HG03045 (cell line): Measurements from ENCODE around the gene PCGF3.
"Not testable (repeated sequence)": the region's sequence is repeated elsewhere in the genome, so short reads cannot be mapped to it uniquely, and the experiment has no call there.

ENCODE experiments used
- ATAC-seq: cut with Tn5 transposase; IDR thresholded peaks from one replicate; pipeline ENCODE4 v1.9.1; 2021; ENCODE audit warnings: mild to moderate bottlenecking, moderate library complexity; ENCODE audit not compliant: unreplicated experiment

PCGF3 gene

DNA sequence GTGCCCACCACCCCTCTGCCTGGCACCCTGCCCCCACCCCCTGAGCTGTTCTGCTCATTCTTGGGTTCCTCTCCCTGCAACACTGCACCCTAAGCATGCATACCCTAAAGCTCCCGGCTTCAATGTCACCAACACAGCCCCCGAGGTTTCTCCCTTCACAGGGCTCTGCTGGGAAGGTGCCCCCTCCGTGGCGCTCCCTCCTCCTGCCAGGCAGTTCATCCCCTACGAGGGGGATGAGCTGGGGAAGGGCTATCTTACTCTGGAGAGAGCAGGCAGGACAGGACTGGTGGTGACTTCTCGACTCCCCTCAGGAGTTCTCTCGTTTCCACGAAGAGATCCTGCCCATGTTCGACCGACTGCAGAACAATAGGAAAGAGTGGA lies 38.1 kb upstream of the PCGF3 start:
- no peak for ATAC-seq

DNA sequence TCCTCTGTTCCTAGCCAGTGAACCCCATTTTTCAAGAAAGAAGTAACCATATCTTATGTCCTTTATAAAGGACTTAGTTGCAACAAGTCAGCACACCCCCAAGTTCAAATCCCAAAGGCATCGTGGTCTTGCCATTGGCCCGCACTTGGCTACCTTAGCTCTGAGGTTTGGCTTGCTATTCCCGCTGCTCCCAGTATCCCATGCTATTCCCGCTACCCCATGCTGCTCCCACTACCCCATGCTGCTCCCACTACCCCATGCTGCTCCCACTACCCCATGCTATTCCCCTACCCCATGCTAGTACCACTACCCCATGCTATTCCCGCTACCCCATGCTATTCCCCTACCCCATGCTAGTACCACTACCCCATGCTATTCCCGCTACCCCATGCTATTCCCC lies 37.4 kb upstream of the PCGF3 start:
- not testable (repeated sequence) for ATAC-seq

DNA sequence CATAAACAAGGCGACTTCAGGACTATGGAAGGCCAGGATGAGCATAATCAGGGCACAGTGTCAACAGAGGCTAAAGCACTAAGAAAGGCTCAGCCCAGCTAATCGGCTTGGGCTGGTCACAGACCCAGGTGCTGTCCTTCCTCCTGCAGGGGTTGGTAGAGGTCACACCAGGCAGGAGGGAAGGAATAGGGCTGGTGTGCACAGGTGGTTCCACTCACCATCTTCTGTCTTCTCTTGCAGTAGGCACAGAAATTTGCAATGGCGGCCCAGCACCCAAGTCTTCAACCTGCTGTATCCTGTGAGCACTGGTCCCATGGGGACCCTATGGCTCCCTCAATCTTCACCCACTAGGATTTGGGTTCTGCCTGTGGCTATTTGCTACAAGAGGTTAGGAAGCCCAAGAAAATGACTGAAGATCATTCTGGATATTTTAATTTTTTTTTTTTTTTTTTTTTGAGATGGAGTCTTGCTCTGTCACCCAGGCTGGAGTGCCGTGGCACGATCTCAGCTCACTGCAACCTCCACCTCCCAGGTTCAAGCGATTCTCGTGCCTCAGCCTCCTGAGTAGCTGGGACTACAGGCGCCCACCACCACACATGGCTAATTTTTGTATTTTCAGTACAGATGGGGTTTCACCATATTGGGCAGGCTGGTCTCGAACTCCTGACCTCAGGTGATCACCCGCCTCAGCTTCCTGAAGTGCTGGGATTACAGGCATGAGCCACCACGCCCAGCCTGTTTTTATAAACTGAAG lies 35.6 kb upstream of the PCGF3 start:
- not testable (repeated sequence) for ATAC-seq

DNA sequence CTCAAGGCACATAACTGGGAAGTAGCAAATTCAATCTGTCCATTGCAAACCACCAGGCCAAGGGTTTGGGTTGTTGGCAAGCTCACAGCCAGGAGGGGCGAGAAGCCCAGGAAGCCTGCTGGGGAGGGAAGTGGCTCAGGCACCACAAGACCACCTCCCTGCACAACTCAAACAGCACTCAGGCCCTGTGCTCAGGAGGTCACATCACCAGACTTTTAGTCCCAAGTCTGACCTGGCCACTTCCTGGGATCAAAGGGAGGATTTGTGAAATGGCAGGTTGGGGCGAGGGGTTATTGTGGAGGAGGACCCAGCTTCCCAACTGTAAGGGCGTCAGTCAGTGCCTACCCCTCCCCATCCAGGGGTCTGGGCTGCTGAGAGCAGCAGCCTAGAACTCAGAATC lies 33.9 kb upstream of the PCGF3 start:
- no peak for ATAC-seq

DNA sequence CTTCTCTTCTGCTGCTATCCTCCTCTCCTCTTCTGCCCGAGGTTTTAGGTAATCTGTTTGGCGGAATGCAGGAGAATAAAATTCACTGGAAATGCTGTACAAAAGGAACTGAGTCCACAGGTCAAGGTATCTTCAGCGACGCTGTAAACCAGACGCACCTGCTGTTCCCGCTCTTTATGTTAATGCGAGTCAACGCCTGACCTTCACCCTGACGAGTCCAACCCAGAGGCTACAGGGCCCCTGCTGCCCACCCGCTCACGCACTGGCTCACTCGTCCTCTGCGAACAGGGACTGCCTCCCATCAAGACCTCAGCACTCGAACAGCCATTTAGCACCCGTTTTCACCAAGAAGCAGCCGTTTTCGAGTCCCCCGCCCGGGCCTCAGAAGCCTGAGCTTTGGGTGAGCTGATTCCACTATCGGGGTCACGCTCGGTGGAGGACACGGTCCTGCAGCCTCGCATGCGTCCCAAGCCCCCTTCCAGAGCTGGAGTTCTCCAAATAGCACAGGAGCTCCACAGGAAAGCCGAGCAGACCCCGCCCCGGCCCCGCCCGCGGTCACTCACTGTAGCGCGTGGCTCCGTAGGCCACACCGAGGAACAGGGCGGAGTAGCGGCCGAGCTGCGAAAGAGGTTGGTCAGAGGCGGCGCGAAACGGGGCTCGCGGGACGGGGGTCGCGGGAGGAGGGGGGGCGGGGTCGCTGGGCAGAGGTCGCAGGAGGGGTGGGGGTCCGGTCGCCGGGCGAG lies 32.1 kb upstream of the PCGF3 start:
- no peak for ATAC-seq

DNA sequence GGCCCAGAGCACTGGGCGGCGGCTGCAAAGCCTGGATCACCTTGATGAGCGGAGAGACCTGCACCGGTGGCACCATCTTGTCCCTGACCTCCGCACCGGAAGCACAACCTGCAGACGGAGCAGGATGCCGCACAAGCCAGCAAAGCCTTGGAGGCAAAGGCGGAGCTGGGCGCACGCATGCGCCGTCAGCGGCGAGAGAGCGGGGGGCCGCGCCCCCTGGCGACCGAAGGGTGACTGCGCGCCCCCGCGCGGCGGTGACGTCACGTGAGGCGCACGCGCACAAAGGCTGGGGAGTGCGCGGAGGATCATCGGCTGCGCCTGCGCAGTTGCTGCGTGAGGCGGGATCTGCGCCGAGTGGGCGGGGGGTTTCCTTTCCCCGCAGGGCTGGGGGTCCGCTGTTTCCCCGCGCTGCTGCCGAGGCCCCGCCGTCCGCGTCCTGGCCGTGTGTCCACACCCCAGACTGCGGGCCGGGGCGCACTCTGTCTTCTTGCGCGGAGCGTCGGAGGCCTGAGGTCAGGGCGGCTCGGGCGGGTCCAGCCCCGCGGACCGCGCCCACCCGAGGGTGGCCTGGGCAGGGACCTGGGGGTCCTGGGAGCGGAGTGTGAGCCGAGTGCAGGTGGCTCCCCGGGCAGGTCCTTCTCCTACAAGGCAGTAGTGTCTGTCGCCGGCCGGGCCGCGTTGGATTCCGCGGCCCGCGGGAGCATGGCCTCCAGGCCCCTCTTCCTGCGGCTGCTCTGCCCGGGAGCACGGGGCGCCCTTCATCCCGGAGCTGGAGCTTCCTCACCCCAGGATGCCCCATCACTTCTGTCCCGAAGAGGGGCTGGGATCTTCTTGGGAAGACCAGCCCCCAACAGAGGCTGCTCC lies 31.2 kb upstream of the PCGF3 start, which contains the start of the genes ATP5ME and MYL5:
TSS of gene ATP5ME (minus strand) at position 105 of the 864 bp plus-strand sequence. CDS start at position 76, 29 bp downstream.
TSS of gene MYL5 (plus strand) at position 371 of the 864 bp plus-strand sequence. CDS start 3,485 bp downstream, outside the sequence.
- peak; percentile 72 for ATAC-seq

DNA sequence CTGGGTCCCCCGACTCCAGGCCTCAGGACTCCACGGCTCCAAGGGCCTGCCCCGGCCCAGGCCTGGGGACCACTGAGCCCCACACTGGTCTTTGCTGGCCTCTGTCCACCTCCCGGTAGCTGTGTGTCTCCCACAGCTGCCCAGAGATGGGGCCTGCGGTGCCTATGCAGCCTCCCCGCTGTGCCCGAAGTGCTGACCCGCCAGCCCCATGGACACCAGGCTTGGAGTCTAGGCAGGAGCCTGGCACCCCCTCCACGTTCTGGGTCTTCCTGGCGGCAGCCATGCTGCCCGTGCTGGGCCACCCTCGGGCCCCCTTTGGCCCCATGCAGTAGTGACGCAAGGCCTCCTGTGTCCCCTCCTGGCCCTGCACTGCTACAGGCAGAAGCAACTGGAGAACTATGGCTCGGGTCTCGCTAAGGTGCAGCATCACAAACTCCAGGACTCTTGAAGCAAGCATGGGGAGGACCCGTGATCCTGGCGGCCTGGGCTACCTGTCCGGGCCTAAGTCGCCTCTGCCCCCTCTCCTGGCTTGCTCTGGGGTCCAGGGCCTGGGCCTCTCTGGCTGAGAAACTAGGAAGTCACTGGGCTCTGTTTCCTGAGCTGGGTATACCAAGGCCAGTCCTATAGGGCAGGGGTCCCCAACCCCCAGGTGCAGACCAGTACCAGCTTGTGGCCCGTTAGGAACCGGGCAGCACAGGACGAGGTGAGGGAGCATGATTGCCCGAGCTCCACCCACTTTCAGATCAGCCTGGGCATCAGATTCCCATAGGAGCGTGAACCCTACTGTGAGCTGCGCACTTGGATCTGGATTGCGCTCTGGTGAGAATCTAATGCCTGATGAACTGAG lies 30.4 kb upstream of the PCGF3 start:
- peak; percentile 9 for ATAC-seq

DNA sequence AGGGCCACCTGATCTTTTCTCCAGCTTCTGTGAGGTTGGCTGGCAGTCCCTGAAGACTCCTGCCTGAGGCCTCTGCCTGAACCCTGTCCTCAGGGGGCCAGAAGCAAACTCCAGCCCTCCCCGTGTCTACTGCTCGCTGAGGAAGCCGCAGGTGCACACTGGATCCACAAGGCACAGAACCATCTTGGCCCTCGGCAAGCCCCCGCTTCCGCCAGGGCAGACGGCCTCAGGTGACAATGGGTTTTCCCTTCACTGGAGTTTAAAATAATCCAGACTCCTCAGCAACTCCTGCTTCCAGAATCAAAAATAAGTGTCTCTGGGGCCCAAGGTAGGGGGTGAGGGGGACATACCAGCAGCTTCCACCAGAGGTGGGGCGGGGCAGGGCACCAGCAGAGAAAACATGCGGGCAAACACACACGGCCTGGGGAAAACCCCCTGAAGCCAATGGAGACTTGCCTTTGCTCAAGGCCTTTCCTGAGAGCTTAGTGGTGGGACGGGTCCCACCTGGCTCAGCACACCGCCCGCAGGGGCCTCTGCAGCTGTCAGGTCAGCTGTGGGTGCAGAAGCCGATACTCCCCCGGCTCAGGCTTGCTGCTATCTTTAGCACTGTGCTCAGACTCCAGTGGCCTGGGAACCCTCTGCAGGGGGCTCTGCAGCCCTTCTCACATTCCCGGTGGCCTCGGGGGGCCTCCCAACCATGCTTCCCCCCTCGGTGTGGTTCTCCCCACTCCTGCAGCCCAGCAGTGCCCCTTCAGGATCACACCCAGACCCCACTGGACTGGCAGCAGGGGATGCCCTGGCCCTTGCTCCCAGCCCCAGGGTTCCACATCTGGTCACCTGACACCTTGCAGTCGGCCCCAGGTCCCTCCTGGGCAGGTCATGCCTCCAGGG lies 29.4 kb upstream of the PCGF3 start:
- ATAC-seq: peak; percentile 30

DNA sequence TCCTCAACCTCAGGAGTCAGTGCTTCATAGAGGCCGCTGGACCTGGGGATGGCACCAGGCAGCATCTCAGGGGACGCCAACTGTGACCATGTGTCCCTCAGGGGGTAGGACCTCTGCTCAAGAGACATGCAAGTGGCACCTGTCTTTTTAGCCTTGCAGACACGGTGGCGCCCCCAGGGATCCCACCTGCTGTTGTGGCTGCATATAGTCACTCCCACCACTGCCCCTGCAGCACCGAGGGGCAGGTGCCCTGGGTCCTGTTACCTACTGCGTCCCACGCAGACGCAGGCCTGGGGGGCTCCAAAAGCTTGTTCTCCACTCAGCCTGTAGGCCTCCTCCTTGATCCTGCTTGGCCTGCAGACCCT lies 28.8 kb upstream of the PCGF3 start:
- ATAC-seq: no peak

DNA sequence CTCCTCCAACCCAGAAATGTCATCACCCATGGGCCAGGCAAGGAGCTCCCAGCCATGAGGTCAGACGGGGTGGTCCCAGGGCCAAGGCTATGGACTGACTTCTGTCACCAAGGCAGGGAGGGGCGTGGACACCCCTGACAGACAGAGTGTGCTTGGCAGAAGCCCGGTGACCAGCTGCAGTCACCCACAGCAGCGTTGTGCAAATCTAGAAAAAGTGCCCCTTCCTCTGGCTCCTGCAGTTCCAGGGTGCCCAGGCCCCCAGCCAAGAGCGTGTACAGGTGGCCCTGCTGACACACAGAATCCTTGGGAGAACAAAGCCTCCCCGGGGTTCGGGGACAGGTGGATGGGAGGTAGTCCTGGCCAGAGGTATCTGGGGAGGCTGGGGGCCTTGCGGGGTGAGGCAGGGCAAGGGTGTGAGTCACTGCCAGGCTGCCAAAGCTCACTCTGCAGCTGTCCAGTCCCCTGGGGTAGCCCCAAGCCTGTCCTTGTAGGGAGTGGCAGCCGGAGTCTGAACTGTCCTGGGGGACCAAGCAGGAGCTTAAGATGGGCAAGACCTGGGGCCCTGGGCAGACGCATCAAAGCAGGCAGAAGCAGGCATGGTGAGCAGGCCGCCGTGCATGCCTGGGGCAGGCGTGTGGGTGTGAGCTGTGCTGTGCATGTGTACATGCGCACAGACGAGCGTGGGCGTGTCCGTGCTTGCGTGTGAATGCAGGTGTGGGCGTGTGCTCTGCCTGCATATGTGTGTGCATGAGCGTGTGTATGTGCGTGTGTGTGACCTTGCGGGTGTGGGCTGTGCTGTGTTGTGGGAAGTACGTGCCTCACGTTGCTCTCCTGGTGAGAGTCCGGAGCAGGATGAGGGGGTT lies 28.0 kb upstream of the PCGF3 start:
- ATAC-seq: no peak

DNA sequence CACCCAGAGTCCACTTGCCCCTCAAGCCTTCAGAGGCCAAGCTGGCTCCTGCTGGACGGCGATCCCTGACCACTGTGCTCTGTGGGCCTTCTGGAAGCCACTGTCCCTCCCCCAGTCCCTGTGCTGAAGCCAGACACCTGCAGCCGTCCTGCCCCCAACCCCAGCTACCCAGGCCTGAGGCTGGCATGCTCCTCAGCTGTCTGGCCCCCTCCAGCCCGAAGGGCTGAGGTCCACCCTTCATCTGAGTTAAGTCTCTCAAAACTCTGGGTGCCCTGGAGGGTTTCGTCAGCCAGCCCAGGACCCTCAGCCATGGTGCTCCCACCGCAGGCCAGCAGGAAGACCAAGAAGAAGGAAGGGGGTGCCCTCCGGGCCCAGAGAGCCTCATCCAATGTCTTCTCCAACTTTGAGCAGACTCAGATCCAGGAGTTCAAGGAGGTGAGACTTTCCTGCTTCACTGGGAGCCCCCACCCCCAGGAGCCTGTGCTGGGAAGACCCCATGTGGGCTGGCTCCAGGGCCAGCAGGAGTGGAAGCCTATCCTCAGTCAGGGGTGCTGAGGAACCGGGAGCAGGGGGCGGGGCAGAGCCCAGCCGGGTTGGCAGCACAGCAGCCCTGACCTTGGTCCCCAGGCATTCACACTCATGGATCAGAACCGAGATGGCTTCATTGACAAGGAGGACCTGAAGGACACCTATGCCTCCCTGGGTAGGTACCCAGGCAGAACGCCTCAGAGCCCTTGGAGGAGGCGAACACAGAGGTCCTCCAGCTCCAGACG lies 27.1 kb upstream of the PCGF3 start:
- no peak for ATAC-seq

DNA sequence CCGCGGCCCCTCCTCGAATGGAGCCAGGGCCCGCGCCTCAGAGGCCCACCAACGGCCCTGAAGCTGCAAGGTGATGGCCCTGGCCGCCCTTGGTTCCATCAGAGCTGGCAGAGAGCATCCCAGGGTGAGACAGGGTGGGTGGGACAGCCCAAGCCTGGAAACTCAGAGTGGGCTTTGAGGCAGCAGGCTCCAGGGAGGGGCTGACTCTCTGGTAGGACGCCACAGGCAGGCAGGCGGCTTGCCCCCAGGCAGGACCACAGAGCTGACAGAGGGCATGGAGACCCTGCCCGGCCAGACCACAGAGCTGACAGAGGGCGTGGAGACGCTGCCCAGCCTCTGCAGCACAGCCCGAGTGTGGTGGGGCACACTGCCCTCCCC lies 26.5 kb upstream of the PCGF3 start:
- ATAC-seq: no peak

DNA sequence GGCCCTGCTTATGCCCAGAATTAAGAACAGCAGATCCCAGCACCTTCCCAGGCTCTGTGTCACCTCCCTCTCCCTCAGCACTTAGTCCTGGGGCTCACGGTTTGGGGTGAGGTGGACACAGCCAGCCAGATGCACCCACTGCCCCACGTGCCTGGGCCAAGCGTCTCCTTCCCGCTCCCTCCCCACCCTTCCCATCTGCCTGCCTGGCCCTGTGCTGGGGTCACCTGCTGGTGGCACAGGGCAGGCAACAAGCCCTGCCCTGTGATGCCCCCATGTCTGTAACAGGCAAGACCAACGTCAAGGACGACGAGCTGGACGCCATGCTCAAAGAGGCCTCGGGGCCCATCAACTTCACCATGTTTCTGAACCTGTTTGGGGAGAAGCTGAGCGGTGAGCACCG lies 26.0 kb upstream of the PCGF3 start:
- ATAC-seq: no peak

DNA sequence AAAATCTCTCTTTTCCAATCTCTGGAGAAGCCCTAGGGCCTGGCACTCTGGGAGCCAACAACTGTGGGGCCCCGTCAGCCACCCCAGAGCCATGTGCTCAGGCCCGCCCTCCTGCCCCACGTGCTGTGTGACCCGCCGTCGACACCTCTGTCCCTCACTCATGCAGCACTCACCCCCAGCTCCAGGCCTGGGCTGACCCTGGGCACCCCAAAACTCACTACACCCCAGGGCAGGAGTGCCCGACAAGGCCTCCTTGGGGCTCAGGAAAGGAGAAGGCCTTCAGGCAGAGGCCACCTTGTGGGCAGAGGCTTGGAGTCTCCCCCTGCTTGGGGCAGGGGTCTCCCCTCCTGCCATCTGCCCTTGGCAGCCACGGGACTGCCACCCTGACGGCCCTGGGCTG lies 25.5 kb upstream of the PCGF3 start:
- no peak for ATAC-seq

DNA sequence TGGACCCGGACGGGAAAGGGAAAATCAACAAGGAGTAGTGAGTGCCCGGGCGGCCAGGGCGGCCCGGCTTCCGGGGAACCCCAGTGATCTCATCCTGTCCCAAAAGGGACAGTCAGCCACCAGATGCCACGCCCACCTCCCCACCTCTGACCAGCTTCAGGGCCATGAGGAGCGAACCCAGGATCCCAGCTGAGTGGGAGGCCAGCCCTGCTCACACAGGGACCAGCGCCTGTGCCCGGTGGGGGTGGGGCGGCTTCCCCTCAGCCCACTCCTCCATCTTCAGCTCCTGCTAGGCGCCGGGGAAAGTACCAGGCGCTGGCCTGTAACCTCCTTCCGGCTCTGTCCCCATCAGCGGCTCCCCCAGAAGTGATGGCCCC lies 25.1 kb upstream of the PCGF3 start:
- ATAC-seq: no peak

DNA sequence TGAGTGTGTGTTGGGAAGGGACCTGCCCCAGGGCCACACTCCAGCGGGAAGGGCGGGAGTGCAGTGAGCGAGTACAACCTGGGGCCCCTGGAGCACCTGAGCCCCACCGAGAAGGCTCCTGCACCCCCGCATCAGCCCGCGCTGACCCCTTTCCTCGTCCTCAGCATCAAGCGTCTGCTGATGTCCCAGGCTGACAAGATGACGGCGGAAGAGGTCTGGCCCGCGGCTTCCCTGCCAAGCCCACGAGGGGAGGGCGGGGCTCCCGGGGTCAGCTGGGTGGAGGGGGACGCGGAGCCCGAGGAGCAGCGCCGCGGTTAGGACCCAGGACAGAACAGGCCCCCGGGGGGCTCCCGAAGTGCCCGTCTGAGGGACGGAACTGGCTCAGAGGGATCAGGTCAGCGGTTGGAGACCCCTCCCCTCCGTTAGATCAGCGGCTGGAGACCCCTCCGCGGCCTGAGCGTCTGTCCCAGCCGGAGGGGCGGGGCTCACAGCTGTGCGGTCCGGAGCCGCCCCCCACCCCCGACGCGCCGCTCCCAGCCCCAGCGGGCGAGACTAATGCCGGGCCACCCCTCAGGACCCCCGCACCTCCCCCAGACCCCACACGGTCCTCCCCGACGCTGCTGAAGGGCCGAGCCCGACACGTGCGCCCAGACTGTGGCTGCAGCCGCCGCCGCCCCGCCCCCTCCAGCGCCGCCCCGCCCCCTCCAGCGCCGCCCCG lies 24.5 kb upstream of the PCGF3 start:
- no peak for ATAC-seq

DNA sequence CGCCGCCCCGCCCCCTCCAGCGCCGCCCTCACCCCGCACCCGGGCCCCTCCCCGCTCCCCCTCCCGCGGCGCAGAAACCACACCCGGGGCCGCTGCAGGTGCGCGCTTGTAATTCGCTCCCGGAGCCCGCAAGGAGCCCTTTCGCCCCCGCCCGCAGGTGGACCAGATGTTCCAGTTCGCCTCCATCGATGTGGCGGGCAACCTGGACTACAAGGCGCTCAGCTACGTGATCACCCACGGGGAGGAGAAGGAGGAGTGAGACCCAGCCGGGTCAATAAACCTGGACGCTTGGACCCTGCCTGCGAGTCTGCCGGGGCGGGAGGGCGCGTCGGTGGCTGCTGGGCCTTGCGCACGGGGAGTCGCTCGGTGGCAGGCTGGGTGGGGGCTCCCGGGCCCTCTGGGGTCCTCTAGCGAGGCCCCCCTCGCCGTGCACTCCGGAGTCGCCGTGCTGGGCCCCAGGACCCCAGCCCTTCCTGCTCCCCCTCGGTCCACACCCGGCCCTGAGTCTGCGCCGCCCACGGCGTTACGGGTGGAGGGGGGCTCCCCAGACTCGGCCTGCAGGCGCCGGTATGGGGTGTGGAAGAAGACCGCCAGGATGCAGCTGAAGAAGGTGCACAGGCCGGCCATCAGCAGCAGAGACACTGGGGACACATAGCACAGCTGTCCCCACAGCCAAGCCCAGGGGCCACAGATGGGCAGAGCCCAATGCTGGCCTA lies 23.7 kb upstream of the PCGF3 start:
- no peak for ATAC-seq
